ENCODE measurements around the gene KRT36. TPM values are rescaled to one million over a fixed set of nuclear protein-coding genes. Genes with fewer than 3 reads are reported as not detected.

The KRT36 gene
- total and polyA plus RNA-seq, 10 of the 15 experiments (the other 5 are each of a cell fraction or from before 2014, with no cell fraction given): not detected

- Histone ChIP-seq H3K4me2 (ENCODE audit: control insufficient read depth, insufficient read depth) (no peak overlapping the region), H3K9me3 (replicated peaks; ENCODE audit: control insufficient read depth, insufficient read depth, low read length) (no peaks in the 10 kb centered on the region), H3K9ac (ENCODE audit: control insufficient read depth, insufficient read depth, low read length) (no peak overlapping the region), H3K27me3 (replicated peaks in 1 of 2; ENCODE audit: control insufficient read depth in 2 of 2, insufficient read depth in 2 of 2, low read length in 1 of 2) (peaks cover 0 to 3% of the 10 kb centered on the region in 2 experiments; a peak in 2 of 4 replicates), H3K4me3 (no peak overlapping the region), H3K79me2 (ENCODE audit: control insufficient read depth, insufficient read depth, low read length) (no peaks in the 10 kb centered on the region), H3K4me1 (ENCODE audit: control insufficient read depth, insufficient read depth, low read length) (no peaks in the 10 kb centered on the region; the same call in 1 of the 2 replicates), H4K20me1 (ENCODE audit: control insufficient read depth, insufficient read depth) (no peaks in the 10 kb centered on the region), H3K27ac (ENCODE audit: control insufficient read depth, insufficient read depth) (no peak overlapping the region), H2AFZ (ENCODE audit: control insufficient read depth, low read depth, low read length) (no peak overlapping the region), H3K36me3 (ENCODE audit: control insufficient read depth in 2 of 2, insufficient read depth in 2 of 2, low read length in 1 of 2) (no peaks in the 10 kb centered on the region)
- ATAC-seq (no peak), FAIRE-seq (no peak), DNase-seq (ENCODE audit: low read depth, low spot score) (no peak)
- intact Hi-C loops (cut with micrococcal nuclease; ENCODE audit: unreplicated experiment) (no loop called here), in situ Hi-C loops (cut with MboI) (no loop called here)
- ChIA-PET POLR2A (no interaction called here), CTCF (no interaction called here), RAD21 (ENCODE audit: unreplicated experiment) (no interaction called here), SMC1A (ENCODE audit: uncharacterized antibody, unreplicated experiment) (no interaction called here)
- BruUV-seq (replicated peaks): no TSS peak
- no peak for TF ChIP-seq BCL11A (IDR thresholded peaks at IDR 0.05; ENCODE audit: low read depth, low read length)
- TF ChIP-seq SMC3 (IDR thresholded peaks at IDR 0.05; ENCODE audit: borderline replicate concordance, low read length): no peak
- TF ChIP-seq, protein P1, sequence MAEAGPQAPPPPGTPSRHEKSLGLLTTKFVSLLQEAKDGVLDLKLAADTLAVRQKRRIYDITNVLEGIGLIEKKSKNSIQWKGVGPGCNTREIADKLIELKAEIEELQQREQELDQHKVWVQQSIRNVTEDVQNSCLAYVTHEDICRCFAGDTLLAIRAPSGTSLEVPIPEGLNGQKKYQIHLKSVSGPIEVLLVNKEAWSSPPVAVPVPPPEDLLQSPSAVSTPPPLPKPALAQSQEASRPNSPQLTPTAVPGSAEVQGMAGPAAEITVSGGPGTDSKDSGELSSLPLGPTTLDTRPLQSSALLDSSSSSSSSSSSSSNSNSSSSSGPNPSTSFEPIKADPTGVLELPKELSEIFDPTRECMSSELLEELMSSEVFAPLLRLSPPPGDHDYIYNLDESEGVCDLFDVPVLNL (IDR thresholded peaks at IDR 0.05; ENCODE audit: low read depth, low read length): no peak
- TF ChIP-seq, protein P2, sequence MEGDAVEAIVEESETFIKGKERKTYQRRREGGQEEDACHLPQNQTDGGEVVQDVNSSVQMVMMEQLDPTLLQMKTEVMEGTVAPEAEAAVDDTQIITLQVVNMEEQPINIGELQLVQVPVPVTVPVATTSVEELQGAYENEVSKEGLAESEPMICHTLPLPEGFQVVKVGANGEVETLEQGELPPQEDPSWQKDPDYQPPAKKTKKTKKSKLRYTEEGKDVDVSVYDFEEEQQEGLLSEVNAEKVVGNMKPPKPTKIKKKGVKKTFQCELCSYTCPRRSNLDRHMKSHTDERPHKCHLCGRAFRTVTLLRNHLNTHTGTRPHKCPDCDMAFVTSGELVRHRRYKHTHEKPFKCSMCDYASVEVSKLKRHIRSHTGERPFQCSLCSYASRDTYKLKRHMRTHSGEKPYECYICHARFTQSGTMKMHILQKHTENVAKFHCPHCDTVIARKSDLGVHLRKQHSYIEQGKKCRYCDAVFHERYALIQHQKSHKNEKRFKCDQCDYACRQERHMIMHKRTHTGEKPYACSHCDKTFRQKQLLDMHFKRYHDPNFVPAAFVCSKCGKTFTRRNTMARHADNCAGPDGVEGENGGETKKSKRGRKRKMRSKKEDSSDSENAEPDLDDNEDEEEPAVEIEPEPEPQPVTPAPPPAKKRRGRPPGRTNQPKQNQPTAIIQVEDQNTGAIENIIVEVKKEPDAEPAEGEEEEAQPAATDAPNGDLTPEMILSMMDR (IDR thresholded peaks at IDR 0.05 in 2 of 3, conservative IDR thresholded peaks at IDR 0.05 in 1 of 3; ENCODE audit: control insufficient read depth in 2 of 3, extremely low read depth in 1 of 3, insufficient read depth in 1 of 3, low read depth in 3 of 3, low read length in 3 of 3): no peak
- TF ChIP-seq RELB (IDR thresholded peaks at IDR 0.05; ENCODE audit: low read depth): no peak
- TF ChIP-seq, protein P3, sequence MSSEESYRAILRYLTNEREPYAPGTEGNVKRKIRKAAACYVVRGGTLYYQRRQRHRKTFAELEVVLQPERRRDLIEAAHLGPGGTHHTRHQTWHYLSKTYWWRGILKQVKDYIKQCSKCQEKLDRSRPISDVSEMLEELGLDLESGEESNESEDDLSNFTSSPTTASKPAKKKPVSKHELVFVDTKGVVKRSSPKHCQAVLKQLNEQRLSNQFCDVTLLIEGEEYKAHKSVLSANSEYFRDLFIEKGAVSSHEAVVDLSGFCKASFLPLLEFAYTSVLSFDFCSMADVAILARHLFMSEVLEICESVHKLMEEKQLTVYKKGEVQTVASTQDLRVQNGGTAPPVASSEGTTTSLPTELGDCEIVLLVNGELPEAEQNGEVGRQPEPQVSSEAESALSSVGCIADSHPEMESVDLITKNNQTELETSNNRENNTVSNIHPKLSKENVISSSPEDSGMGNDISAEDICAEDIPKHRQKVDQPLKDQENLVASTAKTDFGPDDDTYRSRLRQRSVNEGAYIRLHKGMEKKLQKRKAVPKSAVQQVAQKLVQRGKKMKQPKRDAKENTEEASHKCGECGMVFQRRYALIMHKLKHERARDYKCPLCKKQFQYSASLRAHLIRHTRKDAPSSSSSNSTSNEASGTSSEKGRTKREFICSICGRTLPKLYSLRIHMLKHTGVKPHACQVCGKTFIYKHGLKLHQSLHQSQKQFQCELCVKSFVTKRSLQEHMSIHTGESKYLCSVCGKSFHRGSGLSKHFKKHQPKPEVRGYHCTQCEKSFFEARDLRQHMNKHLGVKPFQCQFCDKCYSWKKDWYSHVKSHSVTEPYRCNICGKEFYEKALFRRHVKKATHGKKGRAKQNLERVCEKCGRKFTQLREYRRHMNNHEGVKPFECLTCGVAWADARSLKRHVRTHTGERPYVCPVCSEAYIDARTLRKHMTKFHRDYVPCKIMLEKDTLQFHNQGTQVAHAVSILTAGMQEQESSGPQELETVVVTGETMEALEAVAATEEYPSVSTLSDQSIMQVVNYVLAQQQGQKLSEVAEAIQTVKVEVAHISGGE (CRISPR knock-in tag; IDR thresholded peaks at IDR 0.05): no peak
- no peak for TF ChIP-seq RFX5 (IDR thresholded peaks at IDR 0.05; ENCODE audit: low read depth, low read length)
- no peak for TF ChIP-seq SP1 (IDR thresholded peaks at IDR 0.05; ENCODE audit: low read depth, low read length)
- no peak for TF ChIP-seq MYC (IDR thresholded peaks at IDR 0.05; ENCODE audit: insufficient read depth, insufficient read length, insufficient replicate concordance, low read length, severe bottlenecking)
- 58% methylated on average over 10 of the region's 10 CpGs for WGBS (ENCODE audit: insufficient coverage, insufficient replicate concordance, low lambda C conversion rate, missing lambda C conversion rate)
Measured at GRCh38 chr17:41480581-41480980, 9.1 kb downstream of the KRT36 start.
